GM12878 (cell line): ENCODE measurements around the gene ZSCAN26. TPM values are rescaled to one million over a fixed set of nuclear protein-coding genes. Genes with fewer than 3 reads are reported as not detected.

ENCODE experiments used
- ATAC-seq: fragments of 200-7000 bp; cut with Tn5 transposase; 3 replicates; pipeline ENCODE4 v1.9.1; 2020; ENCODE audit warnings: mild to moderate bottlenecking, moderate library complexity
- BruUV-seq: library from RNA; stranded (reverse); fragments of 400-500 nt; replicated peaks from 2 replicates; lab custom pipeline; 2021; lab: Mats Ljungman, UMichigan
- CTCF ChIA-PET: fragments of 300-600 bp; sonication (Branson Sonifier 250); formaldehyde crosslinking; extraction: SDS; loops from one replicate; lab custom pipeline; 2021; ENCODE audit warnings: inconsistent platforms; lab: Yijun Ruan, JAX
- POLR2A ChIA-PET: fragments of 350-600 bp; formaldehyde crosslinking; extraction: SDS; loops from one replicate; lab custom pipeline; 2021; ENCODE audit warnings: inconsistent platforms; lab: Charles Lee
- RAD21 ChIA-PET: fragments of 300-600 bp; sonication (Branson Sonifier 250); formaldehyde crosslinking; loops from one replicate; lab custom pipeline; 2023; ENCODE audit warnings: antibody characterized with exemption; ENCODE audit not compliant: unreplicated experiment; lab: Charles Lee
- SMC1A ChIA-PET: fragments of 300-600 bp; sonication (Branson Sonifier 250); formaldehyde crosslinking; loops from one replicate; lab custom pipeline; 2023; ENCODE audit not compliant: unreplicated experiment, uncharacterized antibody; lab: Charles Lee
- DNase-seq: peaks from one replicate; pipeline ENCODE4 v3.0.0-alpha.2; 2011; ENCODE audit warnings: low read depth, low spot score
- FAIRE-seq: peaks from 3 replicates; lab custom pipeline; 2011; peaks lifted over from hg19 to GRCh38; lab: Jason Lieb, UNC
- H2AFZ ChIP-seq: 2 replicates; pipeline ENCODE4 v1.6.0; 2011; ENCODE audit warnings: low read depth, low read length, control low read depth; ENCODE audit not compliant: control insufficient read depth
- H3K27ac ChIP-seq: 2 replicates; pipeline ENCODE4 v1.5.1; 2011; ENCODE audit warnings: control low read depth; ENCODE audit not compliant: control insufficient read depth, insufficient read depth
- H3K27me3 ChIP-seq, 2 experiments: replicated peaks in 1 of 2; 2 replicates each; pipeline versions ENCODE4 v1.6.0 to v1.6.1; 2011; ENCODE audit warnings: low read length in 1 of 2; ENCODE audit not compliant: control insufficient read depth in 2 of 2, insufficient read depth in 2 of 2
- H3K36me3 ChIP-seq, 2 experiments: 2 replicates each; pipeline ENCODE4 v1.5.1; 2011; ENCODE audit warnings: low read length in 1 of 2; ENCODE audit not compliant: control insufficient read depth in 2 of 2, insufficient read depth in 2 of 2
- H3K4me1 ChIP-seq: 2 replicates; pipeline ENCODE4 v1.6.1; 2011; ENCODE audit warnings: mild to moderate bottlenecking, low read length, moderate library complexity, mixed read lengths; ENCODE audit not compliant: control insufficient read depth, insufficient read depth
- H3K4me2 ChIP-seq: 2 replicates; pipeline ENCODE4 v1.6.0; 2011; ENCODE audit warnings: control low read depth; ENCODE audit not compliant: control insufficient read depth, insufficient read depth
- H3K4me3 ChIP-seq: fragments of 200-600 bp; sonication (generic); 2 replicates; pipeline ENCODE4 v1.5.1; 2016
- H3K79me2 ChIP-seq: 2 replicates; pipeline ENCODE4 v1.6.0; 2011; ENCODE audit warnings: low read length; ENCODE audit not compliant: control insufficient read depth, insufficient read depth
- H3K9ac ChIP-seq: 2 replicates; pipeline ENCODE4 v1.8.0; 2011; ENCODE audit warnings: low read length, control low read depth, mixed read lengths; ENCODE audit not compliant: control insufficient read depth, insufficient read depth
- H3K9me3 ChIP-seq: replicated peaks from 3 replicates; pipeline ENCODE4 v1.5.1; 2011; ENCODE audit warnings: mild to moderate bottlenecking, low read length; ENCODE audit not compliant: control insufficient read depth, insufficient read depth
- H4K20me1 ChIP-seq: 2 replicates; pipeline ENCODE4 v1.6.0; 2011; ENCODE audit not compliant: control insufficient read depth, insufficient read depth
- CEBPB ChIP-seq, 2 experiments: fragments of 150-350 bp in 1 of 2; IDR thresholded peaks; 2 replicates each; pipeline ENCODE4 v1.6.1; 2012 to 2014; ENCODE audit warnings: low read depth in 2 of 2, low read length in 2 of 2, borderline replicate concordance in 1 of 2, inconsistent platforms in 1 of 2
- EED ChIP-seq: sonication (generic); IDR thresholded peaks from 2 replicates; pipeline ENCODE4 v1.6.1; 2016; ENCODE audit warnings: antibody characterized with exemption, low read depth
- ESRRA ChIP-seq: IDR thresholded peaks from 2 replicates; pipeline ENCODE4 v1.6.1; 2012; ENCODE audit warnings: mild to moderate bottlenecking, low read length, improper control_type of control experiment
- HDAC2 ChIP-seq: fragments of 200-600 bp; sonication (generic); IDR thresholded peaks from 2 replicates; pipeline ENCODE4 v1.6.1; 2017
- MXI1 ChIP-seq: fragments of 150-350 bp; IDR thresholded peaks from 2 replicates; pipeline ENCODE4 v1.6.1; 2011; ENCODE audit warnings: low read depth, mild to moderate bottlenecking, inconsistent platforms, low read length, improper control_type of control experiment
- MYC ChIP-seq: IDR thresholded peaks from 2 replicates; pipeline ENCODE4 v1.6.1; 2011; ENCODE audit warnings: mild to moderate bottlenecking, low read length, moderate library complexity, inconsistent platforms; ENCODE audit not compliant: insufficient read depth, insufficient replicate concordance, insufficient read length, severe bottlenecking
- SUPT20H ChIP-seq: IDR thresholded peaks from 2 replicates; pipeline ENCODE4 v1.6.1; 2011; ENCODE audit warnings: low read depth, mild to moderate bottlenecking, low read length, moderate library complexity, borderline replicate concordance; ENCODE audit not compliant: control insufficient read depth
- TARDBP ChIP-seq: IDR thresholded peaks from 2 replicates; pipeline ENCODE4 v1.6.1; 2016; ENCODE audit warnings: borderline replicate concordance
- ZNF24 ChIP-seq: fragments of 450-650 bp; IDR thresholded peaks from 2 replicates; pipeline ENCODE4 v1.6.1; 2017; ENCODE audit warnings: antibody characterized with exemption, mild to moderate bottlenecking
- WGBS: methylation state at CpG from one replicate; pipeline ENCODE4 v1.1.6; 2016; ENCODE audit warnings: low lambda C conversion rate; ENCODE audit not compliant: insufficient replicate concordance, insufficient coverage; ENCODE audit errors: missing lambda C conversion rate; 5-methylcytosine and 5-hydroxymethylcytosine counted together
- in situ Hi-C: fragments of 300-500 bp; cut with MboI; formaldehyde crosslinking; loops from 9 replicates; pipeline ENCODE4 v1.14.3; 2018; ENCODE audit warnings: mixed read lengths
- intact Hi-C: fragments of 100-400 bp; cut with micrococcal nuclease; formaldehyde crosslinking; loops from one replicate; pipeline ENCODE4 v1.14.2; 2022; ENCODE audit not compliant: unreplicated experiment
- polyA plus RNA-seq, 11 experiments: library from polyadenylated mRNA; depleted of rRNA in 4 of 11; unstranded in 6 of 11; stranded (reverse) in 5 of 11; fragments of >200 nt; fragmentation: Nextera tagmentation in 4 of 11; fragmentation: Illumina TruSeq in 1 of 11; extraction: Ambion mirVana in 4 of 11; extraction: Trizol in 1 of 11; gene quantifications; 1 replicate in 1 of 11; 2 replicates in 10 of 11; pipeline versions ENCODE4 v1.2.1 to v1.2.3, GENCODE V29; 2011 to 2016; ENCODE audit warnings: inconsistent platforms in 2 of 11, missing spikeins in 2 of 11, low read depth in 1 of 11
- total RNA-seq, 4 experiments: library from RNA; depleted of rRNA in 3 of 4; stranded (reverse); fragments of >200 nt in 3 of 4; fragmentation: Illumina TruSeq in 1 of 4; extraction: Trizol in 1 of 4; gene quantifications; 2 replicates each; pipeline versions ENCODE4 v1.2.1 to v1.2.3, GENCODE V29; 2013 to 2021
- TF ChIP-seq, protein P1 (sequence below): fragments of 450-650 bp; IDR thresholded peaks from 2 replicates; pipeline ENCODE4 v1.6.1; 2017; ENCODE audit warnings: antibody characterized with exemption, mild to moderate bottlenecking, moderate library complexity
- TF ChIP-seq, protein P2 (sequence below): fragments of 450-650 bp; IDR thresholded peaks from 2 replicates; pipeline ENCODE4 v1.6.1; 2016; ENCODE audit warnings: mild to moderate bottlenecking
- TF ChIP-seq, protein P3 (sequence below): fragments of 450-650 bp; IDR thresholded peaks from 2 replicates; pipeline ENCODE4 v1.6.1; 2018; ENCODE audit warnings: borderline replicate concordance, mild to moderate bottlenecking; ENCODE audit not compliant: partially characterized antibody
- TF ChIP-seq, protein P4 (sequence below): IDR thresholded peaks from 2 replicates; pipeline ENCODE4 v1.6.1; 2011; ENCODE audit warnings: low read depth, low read length, improper control_type of control experiment, borderline replicate concordance

The ZSCAN26 gene
- total and polyA plus RNA-seq, 10 of the 15 experiments (the other 5 are each of a cell fraction or from before 2014, with no cell fraction given), result 4.5 to 13.3 (median 6.5) TPM

DNA sequence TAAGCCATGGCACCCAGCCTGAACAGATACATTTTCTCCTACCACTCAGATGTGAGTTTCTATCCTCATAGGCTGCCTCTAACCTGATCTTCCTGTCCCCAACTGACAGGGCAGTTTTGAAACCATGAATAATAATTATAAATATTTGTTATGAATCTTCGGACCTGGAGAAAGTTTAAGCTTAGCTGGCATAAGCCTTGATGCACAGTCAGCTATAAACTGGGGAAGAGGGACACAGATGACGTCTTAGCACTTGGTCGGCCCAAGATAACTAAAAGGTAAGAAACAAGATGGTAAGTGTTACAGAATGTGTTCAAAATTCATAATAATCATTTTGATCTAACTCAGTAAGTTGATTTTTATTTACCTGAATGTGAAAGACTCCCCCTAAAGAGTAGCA is 23.0 kb upstream of the ZSCAN26 start (continued):
- TF ChIP-seq, protein P1, sequence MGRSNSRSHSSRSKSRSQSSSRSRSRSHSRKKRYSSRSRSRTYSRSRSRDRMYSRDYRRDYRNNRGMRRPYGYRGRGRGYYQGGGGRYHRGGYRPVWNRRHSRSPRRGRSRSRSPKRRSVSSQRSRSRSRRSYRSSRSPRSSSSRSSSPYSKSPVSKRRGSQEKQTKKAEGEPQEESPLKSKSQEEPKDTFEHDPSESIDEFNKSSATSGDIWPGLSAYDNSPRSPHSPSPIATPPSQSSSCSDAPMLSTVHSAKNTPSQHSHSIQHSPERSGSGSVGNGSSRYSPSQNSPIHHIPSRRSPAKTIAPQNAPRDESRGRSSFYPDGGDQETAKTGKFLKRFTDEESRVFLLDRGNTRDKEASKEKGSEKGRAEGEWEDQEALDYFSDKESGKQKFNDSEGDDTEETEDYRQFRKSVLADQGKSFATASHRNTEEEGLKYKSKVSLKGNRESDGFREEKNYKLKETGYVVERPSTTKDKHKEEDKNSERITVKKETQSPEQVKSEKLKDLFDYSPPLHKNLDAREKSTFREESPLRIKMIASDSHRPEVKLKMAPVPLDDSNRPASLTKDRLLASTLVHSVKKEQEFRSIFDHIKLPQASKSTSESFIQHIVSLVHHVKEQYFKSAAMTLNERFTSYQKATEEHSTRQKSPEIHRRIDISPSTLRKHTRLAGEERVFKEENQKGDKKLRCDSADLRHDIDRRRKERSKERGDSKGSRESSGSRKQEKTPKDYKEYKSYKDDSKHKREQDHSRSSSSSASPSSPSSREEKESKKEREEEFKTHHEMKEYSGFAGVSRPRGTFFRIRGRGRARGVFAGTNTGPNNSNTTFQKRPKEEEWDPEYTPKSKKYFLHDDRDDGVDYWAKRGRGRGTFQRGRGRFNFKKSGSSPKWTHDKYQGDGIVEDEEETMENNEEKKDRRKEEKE, result no peak
- TF ChIP-seq, protein P2, sequence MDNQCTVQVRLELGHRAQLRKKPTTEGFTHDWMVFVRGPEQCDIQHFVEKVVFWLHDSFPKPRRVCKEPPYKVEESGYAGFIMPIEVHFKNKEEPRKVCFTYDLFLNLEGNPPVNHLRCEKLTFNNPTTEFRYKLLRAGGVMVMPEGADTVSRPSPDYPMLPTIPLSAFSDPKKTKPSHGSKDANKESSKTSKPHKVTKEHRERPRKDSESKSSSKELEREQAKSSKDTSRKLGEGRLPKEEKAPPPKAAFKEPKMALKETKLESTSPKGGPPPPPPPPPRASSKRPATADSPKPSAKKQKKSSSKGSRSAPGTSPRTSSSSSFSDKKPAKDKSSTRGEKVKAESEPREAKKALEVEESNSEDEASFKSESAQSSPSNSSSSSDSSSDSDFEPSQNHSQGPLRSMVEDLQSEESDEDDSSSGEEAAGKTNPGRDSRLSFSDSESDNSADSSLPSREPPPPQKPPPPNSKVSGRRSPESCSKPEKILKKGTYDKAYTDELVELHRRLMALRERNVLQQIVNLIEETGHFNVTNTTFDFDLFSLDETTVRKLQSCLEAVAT, result no peak
- TF ChIP-seq HDAC2 (no peak), SUPT20H (no peak)

DNA sequence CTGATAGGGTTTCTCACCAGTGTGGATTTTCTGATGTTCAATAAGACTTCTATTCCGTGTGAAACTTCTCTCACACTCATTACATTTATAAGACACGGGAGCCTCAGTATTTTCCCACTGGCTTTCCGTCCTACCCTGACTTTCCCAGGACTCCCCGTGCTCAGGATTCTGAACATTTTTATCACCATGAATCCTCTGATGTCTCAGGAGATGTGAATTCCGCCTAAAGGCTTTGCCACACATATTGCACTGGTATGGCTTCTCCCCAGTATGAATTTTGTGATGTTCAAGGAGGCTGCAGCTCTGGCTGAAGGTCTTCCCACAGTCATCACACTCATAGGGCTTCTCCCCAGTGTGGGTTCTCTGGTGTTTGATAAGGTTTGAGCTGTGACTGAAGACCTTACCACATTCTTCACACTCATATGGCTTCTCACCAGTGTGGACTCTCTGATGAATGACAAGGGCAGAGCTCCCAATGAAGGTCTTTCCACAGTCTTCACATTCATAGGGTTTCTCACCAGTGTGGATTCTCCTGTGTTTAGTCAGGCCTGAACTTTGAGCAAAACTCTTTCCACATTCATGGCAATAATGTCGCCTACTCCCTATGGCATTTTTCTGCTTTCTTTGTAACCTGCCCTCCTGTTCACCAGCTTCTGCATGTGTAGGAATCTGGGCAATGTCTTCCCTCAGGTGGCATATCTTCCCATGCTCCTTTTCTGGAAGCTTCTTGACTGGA is 21.6 kb upstream of the ZSCAN26 start:
- Histone ChIP-seq H3K9ac (no peak overlapping the region), H3K9me3 (no peaks in the 10 kb centered on the region), H3K4me2 (no peak overlapping the region), H4K20me1 (no peaks in the 10 kb centered on the region), H3K79me2 (no peaks in the 10 kb centered on the region; the same call in 1 of the 2 replicates), H3K4me1 (no peaks in the 10 kb centered on the region), H3K27ac (no peak overlapping the region), H3K27me3 (no peaks in the 10 kb centered on the region), H2AFZ (no peak overlapping the region), H3K4me3 (no peak overlapping the region), H3K36me3 (peaks cover 0 to 12% of the 10 kb centered on the region in 2 experiments; a peak in 3 of 4 replicates)
- POLR2A ChIA-PET, result no interaction called here
- SMC1A ChIA-PET, result interaction anchor here (1.0 kb wide), 1 partner anchor 96 kb away, joined by 3 read pairs; no protein-coding TSS in a partner anchor
- DNase-seq, result no peak
- FAIRE-seq, result no peak
- ATAC-seq, result no peak
- TF ChIP-seq, protein P3, sequence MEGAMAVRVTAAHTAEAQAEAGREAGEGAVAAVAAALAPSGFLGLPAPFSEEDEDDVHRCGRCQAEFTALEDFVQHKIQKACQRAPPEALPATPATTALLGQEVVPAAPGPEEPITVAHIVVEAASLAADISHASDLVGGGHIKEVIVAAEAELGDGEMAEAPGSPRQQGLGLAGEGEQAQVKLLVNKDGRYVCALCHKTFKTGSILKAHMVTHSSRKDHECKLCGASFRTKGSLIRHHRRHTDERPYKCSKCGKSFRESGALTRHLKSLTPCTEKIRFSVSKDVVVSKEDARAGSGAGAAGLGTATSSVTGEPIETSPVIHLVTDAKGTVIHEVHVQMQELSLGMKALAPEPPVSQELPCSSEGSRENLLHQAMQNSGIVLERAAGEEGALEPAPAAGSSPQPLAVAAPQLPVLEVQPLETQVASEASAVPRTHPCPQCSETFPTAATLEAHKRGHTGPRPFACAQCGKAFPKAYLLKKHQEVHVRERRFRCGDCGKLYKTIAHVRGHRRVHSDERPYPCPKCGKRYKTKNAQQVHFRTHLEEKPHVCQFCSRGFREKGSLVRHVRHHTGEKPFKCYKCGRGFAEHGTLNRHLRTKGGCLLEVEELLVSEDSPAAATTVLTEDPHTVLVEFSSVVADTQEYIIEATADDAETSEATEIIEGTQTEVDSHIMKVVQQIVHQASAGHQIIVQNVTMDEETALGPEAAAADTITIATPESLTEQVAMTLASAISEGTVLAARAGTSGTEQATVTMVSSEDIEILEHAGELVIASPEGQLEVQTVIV, result no peak
- TF ChIP-seq MXI1 (no peak), ZNF24 (0 out of 2 replicates have a peak, but pooled peaks have one; percentile 30), EED (no peak), MYC (no peak), ESRRA (no peak), CEBPB (IDR thresholded peaks at IDR 0.05; ENCODE audit: borderline replicate concordance in 1 of 2, low read depth in 2 of 2, low read length in 2 of 2) (no peak), TARDBP (no peak)
- TF ChIP-seq, protein P4, sequence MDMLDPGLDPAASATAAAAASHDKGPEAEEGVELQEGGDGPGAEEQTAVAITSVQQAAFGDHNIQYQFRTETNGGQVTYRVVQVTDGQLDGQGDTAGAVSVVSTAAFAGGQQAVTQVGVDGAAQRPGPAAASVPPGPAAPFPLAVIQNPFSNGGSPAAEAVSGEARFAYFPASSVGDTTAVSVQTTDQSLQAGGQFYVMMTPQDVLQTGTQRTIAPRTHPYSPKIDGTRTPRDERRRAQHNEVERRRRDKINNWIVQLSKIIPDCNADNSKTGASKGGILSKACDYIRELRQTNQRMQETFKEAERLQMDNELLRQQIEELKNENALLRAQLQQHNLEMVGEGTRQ, result no peak
- intact Hi-C loops, result no loop called here
- RAD21 ChIA-PET, result no interaction called here
- in situ Hi-C loops, result no loop called here
- 95% methylated on average over 6 of the region's 6 CpGs for WGBS
- BruUV-seq, result TSS peak; percentile 39
- CTCF ChIA-PET, result interaction anchor here (0.7 kb wide), 1 partner anchor 13 kb away, joined by 3 read pairs; no protein-coding TSS in a partner anchor
